Thyroid gland (tissue), 4 donors: Measurements from ENCODE around the gene CTCF.

ENCODE experiments used
- CTCF ChIP-seq, 6 experiments: fragments of 200-600 bp in 3 of 6; fragments of 450-650 bp in 3 of 6; sonication (generic) in 3 of 6; IDR thresholded peaks; one replicate each; pipeline ENCODE4 v1.5.1; 2016 to 2019; ENCODE audit warnings: antibody characterized with exemption in 6 of 6, mild to moderate bottlenecking in 2 of 6, inconsistent platforms in 1 of 6, moderate library complexity in 1 of 6
- POLR2A ChIP-seq, 2 donors: fragments of 450-650 bp; IDR thresholded peaks; one replicate each; pipeline ENCODE4 v1.6.1; 2017; ENCODE audit warnings: antibody characterized with exemption in 2 of 2, mild to moderate bottlenecking in 2 of 2, moderate library complexity in 1 of 2

DNA sequence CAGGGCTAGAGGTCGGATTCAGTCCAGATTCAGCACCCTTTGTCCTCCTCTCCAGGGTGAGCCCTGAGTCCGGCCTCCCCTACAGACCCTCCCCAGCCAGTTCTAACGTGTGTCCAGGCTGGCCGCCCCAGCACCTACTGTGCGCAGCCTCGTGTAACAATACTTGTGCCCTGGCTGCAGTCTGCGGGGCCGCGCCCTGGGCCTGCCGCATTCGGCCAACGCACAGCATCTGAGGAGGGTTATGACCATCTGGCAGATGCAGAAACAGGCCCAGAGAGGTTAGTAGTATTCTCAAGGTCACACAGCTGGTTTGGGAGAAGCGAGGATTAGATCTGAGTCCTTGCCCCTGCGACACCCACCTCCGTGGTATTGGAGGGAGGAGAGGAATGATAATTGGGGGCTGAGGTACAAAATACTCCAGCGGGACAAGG lies 32.7 kb upstream of the CTCF start:
- TF ChIP-seq POLR2A (IDR thresholded peaks at IDR 0.05) (no peak), CTCF (IDR thresholded peaks at IDR 0.05) (no peak)
